GM21526 (cell line): ENCODE results near the gene CLDN10.
"Not testable (repeated sequence)": the region's sequence is repeated elsewhere in the genome, so short reads cannot be mapped to it uniquely, and the experiment has no call there.

Experiments
- ATAC-seq: cut with Tn5 transposase; IDR thresholded peaks from one replicate; pipeline ENCODE4 v1.9.1; 2021; ENCODE audit warnings: moderate library complexity; ENCODE audit not compliant: unreplicated experiment, low FRiP score

The CLDN10 gene

GRCh38 chr13:95540888-95541287, 11.6 kb upstream of the CLDN10 start:
- no peak for ATAC-seq

DNA sequence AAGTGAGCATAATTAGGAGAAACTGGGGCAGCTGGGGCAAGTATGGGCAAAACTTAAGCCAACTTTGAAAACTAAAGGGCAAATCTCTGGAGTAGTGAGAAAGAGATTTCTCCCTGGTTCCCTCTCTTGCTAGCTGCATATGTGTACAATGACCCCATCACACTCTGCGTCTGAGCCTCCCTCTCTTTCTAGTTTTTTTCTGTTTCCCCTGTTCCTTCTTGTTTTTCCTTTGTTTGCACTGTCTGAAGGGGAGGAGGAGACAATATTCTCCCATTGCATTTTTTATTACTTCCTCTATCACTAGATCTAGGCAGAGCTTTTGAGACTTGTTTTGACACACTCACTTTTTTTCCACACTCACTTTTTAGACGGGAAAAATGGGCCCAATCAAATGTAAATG, 11.2 kb upstream of the CLDN10 start:
- no peak for ATAC-seq

GRCh38 chr13:95541911-95542474, 10.5 kb upstream of the CLDN10 start:
- no peak for ATAC-seq

DNA sequence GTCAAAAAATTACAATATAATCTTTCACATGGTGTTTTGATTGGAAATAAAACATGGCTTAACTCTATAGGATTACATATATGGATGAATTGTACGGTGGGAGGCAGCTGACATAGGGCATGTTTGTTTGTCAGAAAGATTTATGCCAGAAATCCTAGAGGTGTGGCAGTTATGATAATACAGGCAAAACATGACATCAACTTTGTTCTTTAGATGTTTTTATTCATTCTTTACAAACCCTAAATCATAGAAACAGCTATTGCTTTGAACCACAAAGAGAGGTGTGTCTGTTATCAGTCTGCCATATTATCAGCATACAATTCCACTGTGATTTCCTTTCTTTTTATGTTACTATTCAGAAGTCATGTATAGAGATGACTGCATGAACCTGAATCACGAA, 8.2 kb upstream of the CLDN10 start:
- no peak for ATAC-seq

- no peak for ATAC-seq
Measured at GRCh38 chr13:95546919-95547318, 5.6 kb upstream of the CLDN10 start.

DNA sequence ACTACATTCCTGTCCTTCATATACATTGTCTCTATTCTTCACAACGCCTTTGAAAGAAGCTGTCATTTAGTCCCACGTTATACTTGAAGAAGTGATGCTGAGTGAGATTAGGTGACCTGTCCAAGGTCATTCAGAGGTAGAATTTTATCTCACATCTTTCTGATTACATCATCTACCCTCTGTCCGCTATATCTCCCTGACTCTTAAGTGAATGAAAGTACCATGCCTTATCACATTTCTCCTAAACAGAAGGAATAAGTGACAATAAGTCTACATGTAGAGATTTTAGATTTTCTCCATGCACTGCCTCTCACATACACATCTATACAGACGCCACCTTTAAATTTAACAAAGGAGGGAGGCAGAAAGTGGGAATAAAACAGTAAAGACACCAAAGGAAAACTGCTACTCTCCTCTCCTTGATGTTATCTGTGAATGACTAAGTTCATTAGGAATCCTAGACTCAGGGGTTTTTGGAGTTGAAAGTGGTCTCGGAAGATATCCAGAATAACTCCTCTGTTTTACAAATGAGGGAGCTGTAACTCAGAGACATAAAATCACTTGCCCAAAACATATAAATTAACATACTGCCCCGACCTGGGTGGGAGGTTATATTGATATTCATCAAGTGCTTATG, 4.9 kb upstream of the CLDN10 start:
- ATAC-seq, result no peak

DNA sequence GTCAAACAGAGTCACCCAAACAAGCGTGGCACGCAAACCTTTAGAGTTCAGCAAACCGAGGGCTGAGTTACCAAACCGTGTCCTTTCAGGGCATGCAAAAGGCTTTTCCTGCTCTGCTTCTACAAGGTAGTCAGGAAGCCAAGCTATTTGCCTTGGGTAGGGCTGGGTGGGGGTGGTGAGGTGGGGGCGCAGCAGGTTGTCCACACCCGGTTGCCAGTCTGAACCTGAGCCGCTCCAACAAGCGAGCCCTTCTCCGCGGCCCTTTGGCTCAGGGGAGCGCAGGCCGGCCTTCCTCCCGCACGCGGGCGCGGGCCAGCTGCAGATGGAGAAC, 347 bp upstream of the CLDN10 start:
- no peak for ATAC-seq

GRCh38 chr13:95553581-95554385, 1.3 kb downstream of the CLDN10 start:
- ATAC-seq, result no peak

DNA sequence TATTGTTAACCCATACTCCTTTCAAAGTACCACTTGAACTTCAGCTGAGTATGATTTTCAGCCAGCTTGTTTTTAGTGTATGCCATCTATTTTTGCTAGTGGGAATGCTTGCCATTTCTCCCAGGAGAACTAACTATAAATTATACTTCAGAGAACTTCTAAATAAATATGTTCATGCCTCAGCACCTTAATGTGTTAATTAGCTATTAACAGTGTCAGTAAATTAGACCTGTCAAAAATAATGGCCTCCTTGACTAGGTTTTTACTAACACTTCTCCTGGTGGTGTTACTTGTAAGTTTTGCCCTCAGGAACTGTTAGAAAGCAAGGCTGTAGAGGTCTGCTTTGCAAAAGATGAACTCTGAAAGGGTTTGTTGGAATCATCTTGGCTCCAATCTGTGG, 4.5 kb downstream of the CLDN10 start:
- no peak for ATAC-seq

DNA sequence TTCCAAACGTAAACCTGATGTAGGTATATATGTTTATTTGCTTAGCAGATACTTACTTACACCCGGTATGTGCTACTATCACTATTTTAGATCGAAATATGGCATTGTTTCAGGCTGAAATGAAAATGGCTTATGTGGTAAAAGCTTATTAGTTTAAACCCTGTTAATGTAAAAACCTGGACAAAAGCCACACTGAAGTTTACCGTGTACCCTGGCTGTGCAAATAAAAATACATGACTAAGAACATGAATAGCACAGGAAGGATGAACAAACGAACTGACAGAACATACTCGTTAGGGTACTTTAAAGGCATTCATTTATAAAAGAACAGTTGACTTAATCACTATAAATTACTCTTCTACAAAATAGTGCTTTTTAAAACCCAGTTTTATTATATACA, 6.6 kb downstream of the CLDN10 start:
- ATAC-seq, result no peak

DNA sequence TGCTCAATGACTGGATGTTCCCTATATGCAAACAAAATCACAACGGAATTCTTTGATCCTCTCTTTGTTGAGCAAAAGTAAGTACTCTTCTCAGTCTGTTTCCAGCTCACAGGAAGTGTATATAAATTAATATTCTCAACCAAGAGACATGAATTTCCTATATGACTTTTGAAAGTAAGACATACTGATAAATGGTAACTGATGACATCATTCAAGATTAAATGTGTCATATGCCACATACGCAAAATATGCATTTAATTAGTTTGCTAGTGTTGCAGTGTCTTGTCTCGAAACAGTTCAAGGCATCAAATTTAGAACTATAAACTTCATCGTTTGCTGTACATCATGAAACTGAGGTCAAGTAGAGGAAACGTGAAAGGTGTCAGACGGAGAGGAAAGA, 7.9 kb downstream of the CLDN10 start:
- ATAC-seq, result no peak

GRCh38 chr13:95564091-95564490, 11.6 kb downstream of the CLDN10 start:
- no peak for ATAC-seq

DNA sequence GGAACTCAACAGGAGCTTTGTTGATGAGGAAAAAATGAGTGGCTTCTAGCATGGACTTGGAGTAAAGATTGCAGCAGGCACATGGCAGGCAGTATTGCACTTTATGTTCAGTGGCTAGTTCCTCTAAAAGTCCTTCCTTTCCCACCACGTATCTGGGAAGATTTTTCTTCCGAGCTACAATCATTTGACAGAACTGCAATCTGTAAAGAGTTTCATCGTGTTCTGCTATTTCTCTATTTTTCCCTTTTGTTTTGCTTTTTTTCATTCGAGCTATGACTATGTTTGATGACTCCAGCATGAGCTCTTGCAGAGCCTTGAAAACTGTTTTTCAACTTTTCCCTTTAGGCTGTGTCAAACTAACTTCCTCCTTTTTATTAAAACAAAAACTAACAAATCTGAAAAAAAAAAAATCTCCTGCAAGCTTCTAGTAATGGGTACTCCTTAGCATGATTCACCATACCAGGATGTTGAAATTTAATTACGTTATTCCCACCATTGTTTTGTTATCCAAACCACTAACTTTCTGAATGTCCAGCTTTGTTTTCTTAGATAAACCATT, 12.3 kb downstream of the CLDN10 start:
- ATAC-seq, result no peak

- ATAC-seq, result not testable (repeated sequence)
Measured at GRCh38 chr13:95565758-95566157, 13.2 kb downstream of the CLDN10 start.

GRCh38 chr13:95568131-95568530, 15.6 kb downstream of the CLDN10 start:
- no peak for ATAC-seq

- no peak for ATAC-seq
Measured at GRCh38 chr13:95570016-95570415, 17.5 kb downstream of the CLDN10 start.

GRCh38 chr13:95571941-95572340, 19.4 kb downstream of the CLDN10 start:
- no peak for ATAC-seq

- no peak for ATAC-seq
Measured at GRCh38 chr13:95573221-95573620, 20.7 kb downstream of the CLDN10 start.

- ATAC-seq, result peak; percentile 88
Measured at GRCh38 chr13:95579303-95579702, 26.8 kb downstream of the CLDN10 start.

DNA sequence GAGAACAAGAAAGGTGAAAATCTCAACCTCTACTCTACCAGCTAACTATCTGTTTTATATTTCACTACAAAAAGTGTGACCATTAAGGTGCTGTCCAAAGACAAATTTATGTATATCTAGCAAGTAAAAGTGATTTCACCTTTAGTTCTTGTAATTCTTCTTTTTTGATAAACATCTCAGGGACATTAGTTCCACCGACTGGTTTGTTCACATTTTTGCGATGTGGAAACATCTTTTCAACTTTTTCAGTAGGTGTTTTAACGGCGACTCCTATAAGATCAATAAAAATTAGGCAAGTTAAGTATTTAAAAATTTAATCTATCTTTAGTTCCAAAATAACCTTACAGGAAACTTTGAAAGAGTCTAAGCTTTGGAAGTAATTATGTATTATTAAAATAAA, 33.3 kb downstream of the CLDN10 start:
- no peak for ATAC-seq

DNA sequence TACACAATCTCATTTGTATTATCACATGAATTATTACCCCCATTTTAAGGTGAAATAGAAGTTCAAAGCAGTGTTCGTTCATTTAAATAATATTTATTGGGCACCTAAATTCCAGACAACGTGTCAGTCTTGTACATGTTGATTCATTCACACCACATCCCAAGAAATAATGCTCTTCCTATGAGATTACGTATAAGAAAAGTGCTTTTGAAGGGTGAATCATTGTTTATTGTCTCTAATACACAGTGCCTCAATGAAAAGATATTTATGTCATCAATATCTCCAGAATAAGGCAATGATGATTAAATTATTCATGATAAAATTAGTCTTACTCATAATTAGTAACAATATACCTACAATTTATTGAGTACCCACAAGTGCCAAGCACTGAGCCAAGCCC, 35.6 kb downstream of the CLDN10 start:
- no peak for ATAC-seq

DNA sequence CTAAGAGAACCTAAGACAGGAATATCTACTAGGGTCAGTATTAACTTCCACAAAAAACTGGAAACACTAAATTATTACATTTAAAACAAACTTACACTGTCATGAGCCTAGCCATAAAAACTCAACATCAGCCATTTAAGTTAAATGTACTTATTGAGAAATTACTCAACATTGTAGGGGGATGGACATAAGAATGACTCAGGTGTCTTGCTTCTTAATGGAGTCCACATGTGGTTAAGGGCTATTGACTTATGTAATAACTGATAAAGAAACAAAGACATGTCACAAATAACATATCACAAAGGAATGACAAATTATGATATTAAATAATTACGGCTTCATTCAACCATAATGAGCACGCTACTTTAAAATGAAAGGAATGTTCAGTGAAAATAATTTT, 36.2 kb downstream of the CLDN10 start:
- ATAC-seq, result no peak
